PC-3 (cell line): Measurements from ENCODE around the gene HERC3. TPM values are rescaled to one million over a fixed set of nuclear protein-coding genes. Genes with fewer than 3 reads are reported as not detected.
A peak's percentile ranks its signal among the peaks of the same experiment; 100 is the strongest.
"Not testable (repeated sequence)": the region's sequence is repeated elsewhere in the genome, so short reads cannot be mapped to it uniquely, and the experiment has no call there.

Experiments used
- ATAC-seq: fragments of 200-7000 bp; cut with Tn5 transposase; 2 replicates; pipeline ENCODE4 v1.9.1; 2020; ENCODE audit warnings: mild to moderate bottlenecking, moderate library complexity
- BruUV-seq: library from RNA; stranded (reverse); fragments of 400-500 nt; replicated peaks from 2 replicates; lab custom pipeline; 2021; lab: Mats Ljungman, UMichigan
- CTCF ChIA-PET: fragments of 300-600 bp; sonication (Branson Sonifier 250); formaldehyde crosslinking; loops from one replicate; lab custom pipeline; 2022; ENCODE audit warnings: antibody characterized with exemption; lab: Charles Lee
- POLR2A ChIA-PET: fragments of 300-600 bp; sonication (Branson Sonifier 250); formaldehyde crosslinking; loops from one replicate; lab custom pipeline; 2022; ENCODE audit warnings: antibody characterized with exemption; ENCODE audit not compliant: unreplicated experiment; lab: Charles Lee
- DNase-seq: peaks from one replicate; pipeline ENCODE4 v3.0.0-alpha.2; 2015
- H2AFZ ChIP-seq: fragments of 300-600 bp; sonication (generic); 2 replicates; pipeline ENCODE4 v1.6.0; 2016; ENCODE audit warnings: antibody characterized with exemption, low read length
- H3F3A ChIP-seq: fragments of 300-600 bp; sonication (generic); one replicate; pipeline ENCODE4 v1.6.0; 2017; ENCODE audit warnings: antibody characterized with exemption, low read length, control low read depth, mild to moderate bottlenecking; ENCODE audit not compliant: unreplicated experiment
- H3K27ac ChIP-seq: fragments of 300-600 bp; sonication (generic); 2 replicates; pipeline ENCODE4 v1.5.1; 2016; ENCODE audit warnings: mild to moderate bottlenecking, low read length
- H3K27me3 ChIP-seq: fragments of 300-600 bp; sonication (generic); 2 replicates; pipeline ENCODE4 v1.6.1; 2016; ENCODE audit warnings: low read length, mixed read lengths
- H3K36me3 ChIP-seq: fragments of 300-600 bp; sonication (generic); 2 replicates; pipeline ENCODE4 v1.6.1; 2016; ENCODE audit warnings: low read depth, mixed run types, low read length, mixed read lengths
- H3K4me1 ChIP-seq: fragments of 300-600 bp; sonication (generic); 2 replicates; pipeline ENCODE4 v1.5.1; 2016; ENCODE audit warnings: low read length; ENCODE audit not compliant: insufficient read depth
- H3K4me2 ChIP-seq: fragments of 300-600 bp; sonication (generic); 2 replicates; pipeline ENCODE4 v1.6.0; 2016; ENCODE audit warnings: low read length
- H3K4me3 ChIP-seq: fragments of 300-600 bp; sonication (generic); 2 replicates; pipeline ENCODE4 v1.5.1; 2016; ENCODE audit warnings: mild to moderate bottlenecking, low read length, mixed read lengths
- H3K79me2 ChIP-seq: fragments of 300-600 bp; sonication (generic); 2 replicates; pipeline ENCODE4 v1.6.1; 2017; ENCODE audit warnings: low read length, mixed read lengths
- H3K9ac ChIP-seq: fragments of 300-600 bp; sonication (generic); 2 replicates; pipeline ENCODE4 v1.6.0; 2016; ENCODE audit warnings: mild to moderate bottlenecking, low read length
- H3K9me2 ChIP-seq: fragments of 300-600 bp; sonication (generic); replicated peaks from 2 replicates; pipeline ENCODE4 v1.6.1; 2016; ENCODE audit warnings: mixed run types, low read length, mixed read lengths
- H3K9me3 ChIP-seq: fragments of 300-600 bp; sonication (generic); 2 replicates; pipeline ENCODE4 v1.6.1; 2016; ENCODE audit warnings: low read length, mixed read lengths
- H4K20me1 ChIP-seq: fragments of 300-600 bp; sonication (generic); 2 replicates; pipeline ENCODE4 v1.6.1; 2016; ENCODE audit warnings: low read length, mixed read lengths
- CTCF ChIP-seq: fragments of 300-600 bp; sonication (generic); conservative IDR thresholded peaks from 2 replicates; pipeline ENCODE4 v1.5.1; 2017; ENCODE audit warnings: antibody characterized with exemption, low read depth, mild to moderate bottlenecking, low read length
- EZH2 ChIP-seq: fragments of 300-600 bp; sonication (generic); IDR thresholded peaks from one replicate; pipeline ENCODE4 v1.6.1; 2017; ENCODE audit warnings: antibody characterized with exemption, mild to moderate bottlenecking, low read length; ENCODE audit not compliant: unreplicated experiment
- EZH2phosphoT487 ChIP-seq: fragments of 300-600 bp; sonication (generic); IDR thresholded peaks from 2 replicates; pipeline ENCODE4 v1.6.1; 2018; ENCODE audit warnings: mild to moderate bottlenecking, antibody characterized with exemption, low read length, borderline replicate concordance
- intact Hi-C: fragments of 100-400 bp; cut with micrococcal nuclease; formaldehyde crosslinking; loops from 2 replicates; pipeline ENCODE4 v1.9.0; 2023
- total RNA-seq: library from RNA; depleted of rRNA; stranded (reverse); fragments of >200 nt; gene quantifications from 2 replicates; pipeline ENCODE4 v1.2.3, GENCODE V29; 2014

Gene HERC3
- total RNA-seq, 1 experiment from 2014 or later = 5.2 TPM

- CTCF ChIA-PET = no interaction called here
- H3K4me3 ChIP-seq = no peak overlapping the region
- DNase-seq (no peak), ATAC-seq (no peak)
- H3K9ac ChIP-seq = no peak overlapping the region
- H2AFZ ChIP-seq = no peak overlapping the region
- no peaks in the 10 kb centered on the region for H4K20me1 ChIP-seq
- H3K27ac ChIP-seq = no peak overlapping the region
- no TSS peak for BruUV-seq
- peaks cover 24% of the 10 kb centered on the region for H3K4me1 ChIP-seq
- H3K4me2 ChIP-seq = no peak overlapping the region
- POLR2A ChIA-PET = no interaction called here
- no peaks in the 10 kb centered on the region for H3K9me2 ChIP-seq
- H3K36me3 ChIP-seq = peaks cover 9% of the 10 kb centered on the region; the same call in 1 of the 2 replicates
- TF ChIP-seq EZH2 (no peak), EZH2phosphoT487 (no peak), CTCF (no peak)
- H3K9me3 ChIP-seq = no peaks in the 10 kb centered on the region
- intact Hi-C loops = no loop called here
- no peaks in the 10 kb centered on the region for H3F3A ChIP-seq
- no peaks in the 10 kb centered on the region for H3K27me3 ChIP-seq
- H3K79me2 ChIP-seq = no peaks in the 10 kb centered on the region
Measured at GRCh38 chr4:88605736-88606135, 13.5 kb downstream of the HERC3 start.

GRCh38 chr4:88606832-88607231 lies 14.6 kb downstream of the HERC3 start:
- DNase-seq (no peak), ATAC-seq (no peak)
- no peak overlapping the region for H3K27ac ChIP-seq
- no peak for TF ChIP-seq EZH2
- no peak for TF ChIP-seq EZH2phosphoT487
- no peak for TF ChIP-seq CTCF
- CTCF ChIA-PET = no interaction called here
- no peak overlapping the region for H3K4me3 ChIP-seq
- no peak overlapping the region for H2AFZ ChIP-seq
- no peak overlapping the region for H3K4me2 ChIP-seq
- POLR2A ChIA-PET = no interaction called here
- H3K9ac ChIP-seq = no peak overlapping the region
- H3K27me3 ChIP-seq = no peaks in the 10 kb centered on the region
- H3K9me3 ChIP-seq = no peaks in the 10 kb centered on the region
- H4K20me1 ChIP-seq = no peaks in the 10 kb centered on the region
- H3K36me3 ChIP-seq = peaks cover 9% of the 10 kb centered on the region; the same call in 1 of the 2 replicates
- peaks cover 26% of the 10 kb centered on the region for H3K4me1 ChIP-seq
- no peaks in the 10 kb centered on the region for H3K9me2 ChIP-seq
- H3K79me2 ChIP-seq = no peaks in the 10 kb centered on the region
- peaks cover 5% of the 10 kb centered on the region for H3F3A ChIP-seq
- intact Hi-C loops = no loop called here
- BruUV-seq = no TSS peak

GRCh38 chr4:88609387-88609786 lies 17.1 kb downstream of the HERC3 start:
- Histone ChIP-seq H3K27ac (peak overlapping the region; percentile 55), H3K36me3 (peaks cover 9% of the 10 kb centered on the region; the same call in 1 of the 2 replicates)
- CTCF ChIA-PET = no interaction called here

GRCh38 chr4:88609794-88610193 lies 17.5 kb downstream of the HERC3 start:
- BruUV-seq, DNase-seq, H3F3A ChIP-seq, POLR2A ChIA-PET, H3K27me3 ChIP-seq, H3K4me2 ChIP-seq, H3K79me2 ChIP-seq, H4K20me1 ChIP-seq, H3K9me2 ChIP-seq, intact Hi-C loops, H2AFZ ChIP-seq, CTCF ChIA-PET, H3K9me3 ChIP-seq, H3K4me3 ChIP-seq, H3K36me3 ChIP-seq, ATAC-seq, H3K9ac ChIP-seq: not testable (repeated sequence)
- Histone ChIP-seq H3K27ac (peak overlapping the region; percentile 55), H3K4me1 (peaks cover 54% of the 10 kb centered on the region)

More at GRCh38 chr4:88609387-88609786, 17.1 kb downstream of the HERC3 start:
- POLR2A ChIA-PET = no interaction called here
- TF ChIP-seq CTCF (no peak), EZH2phosphoT487 (no peak), EZH2 (no peak)
- DNase-seq (peak; percentile 57), ATAC-seq (peak; percentile 9; the same call in 1 of the 2 replicates)
- Histone ChIP-seq H3K27me3 (no peaks in the 10 kb centered on the region), H3K9me3 (no peaks in the 10 kb centered on the region), H3K4me3 (no peak overlapping the region), H3K4me1 (peaks cover 50% of the 10 kb centered on the region), H3K9ac (no peak overlapping the region), H2AFZ (no peak overlapping the region), H3K9me2 (no peaks in the 10 kb centered on the region), H4K20me1 (no peaks in the 10 kb centered on the region), H3F3A (peaks cover 6% of the 10 kb centered on the region), H3K79me2 (peaks cover 7% of the 10 kb centered on the region; the same call in 1 of the 2 replicates), H3K4me2 (no peak overlapping the region)
- intact Hi-C loops = no loop called here
- BruUV-seq = no TSS peak
